Loucy (cell line): ENCODE measurements around the gene DHRS13.

Experiments
- EZH2phosphoT487 ChIP-seq: fragments of 200-600 bp; IDR thresholded peaks from 2 replicates; pipeline ENCODE4 v1.6.1; 2018; ENCODE audit warnings: antibody characterized with exemption, mild to moderate bottlenecking, moderate library complexity, borderline replicate concordance
- TF ChIP-seq, protein P1 (sequence below): fragments of 200-600 bp; sonication (generic); conservative IDR thresholded peaks from 2 replicates; pipeline ENCODE4 v1.5.1; 2014; ENCODE audit warnings: mild to moderate bottlenecking, antibody characterized with exemption, low read length

DNA sequence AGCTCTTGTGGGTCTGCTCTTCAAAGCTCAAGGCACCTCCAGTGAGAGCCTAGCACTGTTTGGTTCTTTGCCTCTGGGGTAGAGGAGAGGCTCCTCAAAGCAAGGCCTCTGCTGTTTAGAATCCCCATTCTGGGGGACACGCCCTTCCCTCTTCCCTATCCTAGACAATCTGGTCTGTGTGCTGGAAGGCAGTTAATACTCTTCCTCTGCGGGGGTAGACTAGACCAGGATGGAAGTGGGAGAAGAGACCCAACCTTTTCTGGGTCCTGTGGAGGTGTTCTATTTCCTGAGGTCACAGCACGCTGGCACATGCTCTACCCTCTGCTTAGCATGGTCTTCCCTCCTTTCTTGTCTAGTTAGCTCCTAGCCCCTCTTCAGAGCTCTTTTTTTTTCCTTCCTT lies 40.3 kb downstream of the DHRS13 start:
- TF ChIP-seq, protein P1, sequence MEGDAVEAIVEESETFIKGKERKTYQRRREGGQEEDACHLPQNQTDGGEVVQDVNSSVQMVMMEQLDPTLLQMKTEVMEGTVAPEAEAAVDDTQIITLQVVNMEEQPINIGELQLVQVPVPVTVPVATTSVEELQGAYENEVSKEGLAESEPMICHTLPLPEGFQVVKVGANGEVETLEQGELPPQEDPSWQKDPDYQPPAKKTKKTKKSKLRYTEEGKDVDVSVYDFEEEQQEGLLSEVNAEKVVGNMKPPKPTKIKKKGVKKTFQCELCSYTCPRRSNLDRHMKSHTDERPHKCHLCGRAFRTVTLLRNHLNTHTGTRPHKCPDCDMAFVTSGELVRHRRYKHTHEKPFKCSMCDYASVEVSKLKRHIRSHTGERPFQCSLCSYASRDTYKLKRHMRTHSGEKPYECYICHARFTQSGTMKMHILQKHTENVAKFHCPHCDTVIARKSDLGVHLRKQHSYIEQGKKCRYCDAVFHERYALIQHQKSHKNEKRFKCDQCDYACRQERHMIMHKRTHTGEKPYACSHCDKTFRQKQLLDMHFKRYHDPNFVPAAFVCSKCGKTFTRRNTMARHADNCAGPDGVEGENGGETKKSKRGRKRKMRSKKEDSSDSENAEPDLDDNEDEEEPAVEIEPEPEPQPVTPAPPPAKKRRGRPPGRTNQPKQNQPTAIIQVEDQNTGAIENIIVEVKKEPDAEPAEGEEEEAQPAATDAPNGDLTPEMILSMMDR = no peak
- TF ChIP-seq EZH2phosphoT487 = no peak
